GM12892 (cell line): ENCODE results near the gene RILPL2.
"Not testable (repeated sequence)": the region's sequence is repeated elsewhere in the genome, so short reads cannot be mapped to it uniquely, and the experiment has no call there.

Source experiments
- POLR2A ChIP-seq: IDR thresholded peaks from 2 replicates; pipeline ENCODE4 v1.6.1; 2011; ENCODE audit warnings: low read depth, low read length, control low read depth
- POLR2AphosphoS5 ChIP-seq: IDR thresholded peaks from 2 replicates; pipeline ENCODE4 v1.6.1; 2011; ENCODE audit warnings: low read depth, low read length, control low read depth
- TAF1 ChIP-seq: IDR thresholded peaks from 2 replicates; pipeline ENCODE4 v1.6.1; 2011; ENCODE audit warnings: low read depth, mild to moderate bottlenecking, control low read depth, low read length, borderline replicate concordance

DNA sequence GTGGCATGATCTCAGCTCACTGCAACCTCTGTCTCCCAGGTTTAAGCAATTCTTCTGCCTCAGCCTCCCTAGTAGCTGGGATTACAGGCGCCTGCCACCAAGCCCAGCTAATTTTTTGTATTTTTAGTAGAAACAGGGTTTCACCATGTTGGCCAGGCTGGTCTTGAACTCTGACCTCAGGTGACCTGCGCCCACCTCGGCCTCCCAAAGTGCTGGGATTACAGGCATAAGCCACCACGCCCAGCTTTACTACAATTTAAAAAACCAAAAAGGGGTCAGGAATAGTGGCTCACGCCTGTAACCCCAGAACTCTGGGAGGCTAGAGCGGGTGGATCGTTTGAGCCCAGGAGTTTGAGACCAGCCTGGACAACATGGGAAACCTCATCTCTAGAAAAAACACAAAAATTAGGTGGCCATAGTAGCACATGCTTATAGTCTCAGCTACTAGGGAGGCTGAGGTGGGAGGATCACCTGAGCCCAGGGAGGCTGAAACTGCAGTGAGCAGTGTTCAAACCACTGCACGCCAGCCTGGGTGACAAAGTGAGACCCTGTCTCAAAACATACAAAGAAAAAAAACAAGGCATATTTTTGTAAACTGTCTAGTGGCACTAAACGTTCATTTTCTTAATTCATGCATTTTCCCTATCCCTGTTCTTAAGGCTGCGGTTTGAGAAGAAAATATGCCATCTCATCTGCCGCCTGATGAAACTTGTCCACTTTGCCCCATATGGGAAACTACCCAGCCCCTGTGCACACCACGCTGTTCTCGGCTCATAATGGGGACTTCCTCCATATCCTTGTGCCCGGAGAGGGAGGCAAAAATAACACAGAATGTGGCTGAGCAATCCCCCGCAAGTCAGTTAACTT, 4.3 kb downstream of the RILPL2 start:
- not testable (repeated sequence) for TF ChIP-seq POLR2A, POLR2AphosphoS5, TAF1
